SH-SY5Y (cell line): Measurements from ENCODE around the gene TSPAN15.

Experiments used
- GATA2 ChIP-seq: IDR thresholded peaks from 2 replicates; pipeline ENCODE4 v1.6.1; 2011; ENCODE audit warnings: mild to moderate bottlenecking, low read depth, low read length
- GATA3 ChIP-seq: IDR thresholded peaks from 2 replicates; pipeline ENCODE4 v1.6.1; 2011; ENCODE audit warnings: low read depth, mild to moderate bottlenecking, low read length, moderate library complexity

- no peak for TF ChIP-seq GATA2
- no peak for TF ChIP-seq GATA3
These were observed 13.7 kb upstream of the TSPAN15 start for GRCh38 chr10:69437321-69438259.
